H4 (cell line): Measurements from ENCODE around the gene SCGN. TPM values are rescaled to one million over a fixed set of nuclear protein-coding genes. Genes with fewer than 3 reads are reported as not detected.
A peak's percentile ranks its signal among the peaks of the same experiment; 100 is the strongest.

Experiments used
- DNase-seq: peaks from one replicate; pipeline ENCODE4 v3.0.0-alpha.2; 2015; ENCODE audit warnings: low spot score
- total RNA-seq: library from RNA; depleted of rRNA; stranded (reverse); fragments of >200 nt; shearing (Covaris generic); gene quantifications from 2 replicates; pipeline ENCODE4 v1.2.3, GENCODE V29; 2014

Gene SCGN
- total RNA-seq, 1 experiment from 2014 or later, result not detected

- no peak for DNase-seq
Measured at GRCh38 chr6:25640891-25641290, 11.1 kb upstream of the SCGN start.

GRCh38 chr6:25641377-25641776 is 10.6 kb upstream of the SCGN start:
- no peak for DNase-seq

GRCh38 chr6:25641940-25642666 is 9.9 kb upstream of the SCGN start:
- no peak for DNase-seq

- no peak for DNase-seq
Measured at GRCh38 chr6:25642667-25643328, 9.2 kb upstream of the SCGN start.

- DNase-seq, result no peak
Measured at GRCh38 chr6:25645916-25646315, 6.1 kb upstream of the SCGN start.

- DNase-seq, result no peak
Measured at GRCh38 chr6:25649611-25650010, 2.4 kb upstream of the SCGN start.

GRCh38 chr6:25655723-25656122 is 3.7 kb downstream of the SCGN start:
- no peak for DNase-seq

GRCh38 chr6:25659633-25660368 is 7.8 kb downstream of the SCGN start:
- no peak for DNase-seq

GRCh38 chr6:25660512-25660911 is 8.5 kb downstream of the SCGN start:
- DNase-seq, result peak; percentile 57

- DNase-seq, result no peak
Measured at GRCh38 chr6:25661129-25661779, 9.2 kb downstream of the SCGN start.

GRCh38 chr6:25665455-25665854 is 13.4 kb downstream of the SCGN start:
- DNase-seq, result no peak

GRCh38 chr6:25669413-25669812 is 17.4 kb downstream of the SCGN start:
- DNase-seq, result no peak

GRCh38 chr6:25670208-25670607 is 18.2 kb downstream of the SCGN start:
- no peak for DNase-seq

GRCh38 chr6:25670793-25671513 is 18.9 kb downstream of the SCGN start:
- DNase-seq, result no peak

- DNase-seq, result no peak
Measured at GRCh38 chr6:25671652-25672051, 19.6 kb downstream of the SCGN start.

- no peak for DNase-seq
Measured at GRCh38 chr6:25675167-25675566, 23.2 kb downstream of the SCGN start.

- no peak for DNase-seq
Measured at GRCh38 chr6:25676775-25677174, 24.8 kb downstream of the SCGN start.

- no peak for DNase-seq
Measured at GRCh38 chr6:25681848-25682247, 29.8 kb downstream of the SCGN start.

GRCh38 chr6:25682324-25682723 is 30.3 kb downstream of the SCGN start:
- no peak for DNase-seq

GRCh38 chr6:25684565-25684964 is 32.5 kb downstream of the SCGN start:
- DNase-seq, result no peak

- no peak for DNase-seq
Measured at GRCh38 chr6:25685251-25685650, 33.2 kb downstream of the SCGN start.

GRCh38 chr6:25685896-25686295 is 33.9 kb downstream of the SCGN start:
- no peak for DNase-seq
